GM19438 (cell line): ENCODE data around the gene GDF9.
"Not testable (repeated sequence)": the region's sequence is repeated elsewhere in the genome, so short reads cannot be mapped to it uniquely, and the experiment has no call there.

Experiments
- ATAC-seq: cut with Tn5 transposase; IDR thresholded peaks from one replicate; pipeline ENCODE4 v1.9.1; 2021; ENCODE audit warnings: low read depth; ENCODE audit not compliant: unreplicated experiment

Gene GDF9

DNA sequence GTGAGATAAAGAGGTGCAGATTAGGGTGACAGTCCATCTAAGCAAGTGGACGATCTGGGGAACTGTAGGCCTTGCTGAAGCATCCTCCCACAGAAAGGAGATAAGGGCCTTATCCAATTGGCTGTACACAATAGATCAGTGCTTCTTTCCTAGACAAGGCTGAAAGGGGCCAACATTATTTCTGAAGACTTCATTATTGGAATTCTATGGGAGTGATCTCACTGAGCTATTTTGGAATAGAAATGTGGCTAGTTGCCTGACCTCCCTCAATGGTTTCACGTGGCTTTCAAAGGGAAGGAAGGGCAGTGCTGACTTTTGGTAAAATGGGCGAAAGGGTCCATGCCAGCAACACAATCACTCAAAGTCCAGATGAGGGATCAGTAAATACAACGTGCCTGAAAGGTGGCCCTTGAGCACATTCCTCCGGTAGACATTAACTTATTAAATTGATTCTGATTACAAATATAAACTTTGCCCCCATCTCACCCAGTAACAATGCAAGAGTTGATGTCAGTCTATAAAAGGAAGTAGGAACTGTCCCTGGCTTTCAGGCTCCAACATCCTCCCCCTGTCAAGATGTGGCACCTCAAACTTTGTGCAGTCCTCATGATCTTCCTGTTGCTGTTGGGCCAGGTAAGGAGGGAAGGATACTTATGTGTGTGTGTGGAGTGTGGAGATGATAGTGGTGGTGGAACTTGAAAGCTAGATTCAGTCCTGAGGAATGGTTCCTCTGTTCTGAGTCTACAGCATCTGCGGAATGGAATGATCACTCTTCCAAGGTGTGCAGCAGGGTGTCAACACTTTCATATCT, 7.1 kb upstream of the GDF9 start, which contains the start of gene LEAP2:
LEAP2 (plus strand) TSS at position 550 of the 811 bp plus-strand sequence; CDS start at position 577, 27 bp downstream.
- no peak for ATAC-seq

DNA sequence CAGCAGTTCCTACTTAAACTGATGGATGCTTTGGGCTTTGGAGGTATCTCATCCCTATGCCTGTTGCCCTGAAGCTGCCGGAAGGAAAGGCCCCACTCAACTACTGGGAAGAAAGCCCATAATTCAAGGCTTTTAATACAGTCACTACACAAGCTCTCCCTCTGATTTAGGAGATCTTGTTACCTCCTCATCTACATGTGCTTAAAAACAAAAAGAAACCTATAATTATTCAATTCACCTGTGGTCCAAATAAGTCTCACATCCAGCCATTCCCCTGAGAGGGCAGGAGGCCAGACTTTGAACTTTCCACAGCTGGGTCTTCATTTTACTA, 6.5 kb upstream of the GDF9 start:
- ATAC-seq = no peak

DNA sequence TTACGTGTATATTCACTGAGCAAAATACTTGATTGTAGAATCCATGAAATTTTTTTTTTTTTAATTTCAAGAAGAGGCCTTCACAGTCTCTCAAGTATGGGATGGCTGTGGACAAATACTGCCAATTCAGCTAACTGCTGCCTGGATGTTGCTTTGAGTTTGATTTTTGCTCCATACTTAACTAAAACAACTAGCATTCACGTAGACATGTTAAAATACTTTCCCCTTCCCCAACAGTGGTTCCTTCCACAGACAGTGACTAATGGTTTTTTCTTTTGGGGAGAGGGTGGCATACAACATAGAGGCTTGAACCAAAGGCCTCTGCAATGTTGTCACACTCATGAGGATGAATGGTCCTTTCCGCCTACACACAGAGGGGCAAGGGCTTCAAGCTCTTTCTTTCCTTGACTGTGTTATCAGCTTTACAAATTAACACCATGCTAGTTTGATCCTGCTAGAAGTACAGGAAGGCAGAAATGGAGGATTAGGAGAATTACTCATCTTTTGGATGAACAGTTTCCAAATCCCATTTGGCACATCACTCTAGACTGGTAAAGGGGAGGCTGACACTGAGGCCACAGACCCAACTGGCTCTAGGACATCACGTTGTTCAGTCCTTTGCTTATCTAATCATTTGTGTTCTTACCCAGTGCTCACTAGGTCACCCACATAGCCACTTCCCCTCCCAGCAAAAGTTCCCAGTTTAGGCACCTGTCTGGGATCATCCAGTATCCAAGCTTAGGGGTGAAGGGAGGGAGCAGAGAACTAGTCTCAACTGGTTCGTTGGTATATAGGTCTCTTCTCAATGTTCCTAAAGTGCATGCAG, 5.4 kb upstream of the GDF9 start:
- ATAC-seq = no peak

DNA sequence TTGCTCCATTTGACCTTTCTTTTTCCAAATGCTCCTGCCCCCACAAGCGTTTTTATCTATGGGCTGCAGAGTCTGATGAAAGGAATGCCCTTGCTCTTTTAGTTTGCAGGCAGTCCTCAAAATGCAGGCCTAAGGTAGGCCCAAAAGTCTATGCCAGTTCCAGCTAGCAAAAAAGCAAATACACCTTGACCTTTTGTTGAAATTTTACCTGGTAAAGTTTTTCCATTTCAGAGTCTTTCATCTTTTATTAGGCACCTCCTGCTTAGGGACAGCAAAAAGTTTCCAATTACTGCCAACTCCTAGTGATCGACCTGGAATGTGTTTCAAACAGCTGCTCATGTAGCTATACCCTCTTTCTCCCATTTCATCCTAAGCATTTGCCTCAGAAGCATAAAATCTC, 4.5 kb upstream of the GDF9 start:
- ATAC-seq = no peak

DNA sequence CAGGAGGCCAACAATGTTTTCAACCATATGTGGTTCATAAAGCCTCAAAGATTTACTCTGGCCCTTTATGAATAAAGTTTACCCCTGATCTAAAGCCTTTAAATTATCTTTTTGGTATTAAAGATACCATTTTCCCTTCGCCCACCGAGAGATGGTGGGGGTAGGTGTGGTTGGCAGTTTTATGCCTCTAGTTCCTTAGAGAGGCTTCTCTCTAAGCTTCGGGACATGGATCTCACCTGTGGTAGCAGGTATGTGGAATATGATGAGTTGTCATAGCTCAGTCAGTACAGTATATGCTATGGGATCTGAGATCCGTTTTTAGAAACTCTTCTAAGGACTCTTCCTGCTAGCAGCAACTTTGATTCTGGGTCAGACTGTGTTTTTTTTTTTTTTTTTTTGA, 2.5 kb upstream of the GDF9 start:
- ATAC-seq = no peak

DNA sequence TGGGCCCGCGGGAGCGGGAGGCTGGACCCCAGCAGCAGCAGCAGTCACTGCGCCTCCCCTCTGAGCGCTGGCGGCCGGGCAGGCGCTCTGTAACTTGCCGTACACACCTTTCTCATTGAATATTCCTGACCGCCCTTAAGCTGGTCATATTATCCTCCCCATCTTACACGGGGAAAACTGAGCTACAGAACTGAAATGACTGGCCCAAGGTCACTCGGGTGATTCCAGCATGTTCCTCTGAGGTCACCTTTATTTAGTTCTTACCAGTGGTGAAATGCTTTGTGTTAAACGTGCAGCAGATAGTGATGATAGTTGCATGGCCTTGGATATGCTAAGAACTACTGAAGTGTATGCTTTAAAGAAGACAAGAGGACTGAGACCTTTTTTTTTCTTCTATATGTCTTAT, 780 bp upstream of the GDF9 start:
- peak; percentile 18 for ATAC-seq

DNA sequence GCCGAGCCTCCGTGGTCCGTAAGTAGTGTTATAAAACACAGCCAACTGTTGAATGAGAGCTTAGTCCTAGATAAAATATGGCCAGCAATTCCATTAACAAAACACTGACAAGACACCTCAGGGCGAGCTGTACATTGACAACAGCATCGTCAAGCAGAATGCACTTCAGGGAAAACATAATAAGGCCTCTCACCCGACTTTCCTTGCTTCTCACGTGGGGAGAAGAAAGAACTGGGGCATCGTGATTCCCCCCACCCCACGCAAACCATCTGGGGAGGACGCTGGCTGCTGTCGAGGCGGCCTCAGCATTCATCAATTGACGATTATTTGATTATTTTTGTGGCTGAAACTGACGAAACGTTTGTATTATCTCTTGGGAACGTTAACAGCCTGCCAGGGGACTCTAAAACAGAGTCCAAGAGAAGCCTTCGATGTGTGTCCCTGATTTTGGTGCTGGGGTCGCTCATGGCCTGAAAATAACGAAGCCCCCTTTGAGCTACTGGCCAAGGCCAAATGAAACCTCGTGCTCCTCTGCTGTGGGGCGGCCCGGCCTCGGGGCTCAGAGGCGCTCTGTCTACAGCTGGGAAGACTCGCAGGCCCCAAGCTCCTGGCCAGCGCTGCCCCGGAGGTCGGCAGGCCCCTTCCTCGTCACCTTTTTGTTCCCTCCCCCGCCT, 464 bp downstream of the GDF9 start:
- peak; percentile 14 for ATAC-seq

DNA sequence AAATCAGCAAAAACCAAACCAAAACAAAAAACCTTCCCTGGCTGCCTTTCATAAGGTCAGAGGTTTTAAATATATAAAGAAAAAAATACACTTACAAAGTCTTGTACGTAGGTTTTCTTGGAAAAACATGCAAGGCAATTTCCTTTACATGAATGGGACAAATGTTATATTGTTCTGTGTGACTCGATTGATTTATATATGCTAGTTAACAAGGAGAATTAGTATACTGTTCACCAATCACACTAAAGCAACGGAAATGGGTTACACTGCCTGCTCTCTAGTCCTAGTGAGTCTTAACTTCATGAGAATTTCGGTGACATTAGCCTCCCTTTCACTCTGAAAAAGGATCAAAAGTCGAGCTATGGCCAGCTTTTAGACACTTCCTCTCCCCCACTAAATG, 5.5 kb downstream of the GDF9 start:
- ATAC-seq = no peak

DNA sequence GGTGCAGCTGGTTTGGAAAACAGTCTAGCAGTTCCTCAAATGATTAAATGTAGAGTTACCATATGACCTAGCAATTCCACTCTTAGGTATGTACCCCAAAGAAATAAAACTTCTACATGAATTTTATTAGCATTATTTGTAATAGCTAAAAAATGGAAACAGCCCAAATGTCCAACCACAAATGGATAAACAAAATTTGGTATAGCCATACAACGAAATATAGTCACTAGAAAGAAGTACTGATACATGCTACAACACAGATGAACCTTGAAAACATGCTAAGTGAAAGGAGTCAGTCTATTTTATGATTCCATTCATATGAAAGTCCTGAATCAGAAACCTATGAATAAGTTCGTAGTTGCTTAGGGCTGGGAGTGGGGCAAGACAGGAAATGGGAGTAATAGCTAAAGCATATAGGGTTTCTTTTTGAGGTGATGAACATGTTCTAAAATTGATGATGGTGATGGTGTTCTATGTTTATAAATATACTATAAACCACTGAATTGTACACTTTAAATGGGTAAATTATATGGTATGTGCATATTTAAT, 6.3 kb downstream of the GDF9 start:
- no peak for ATAC-seq

DNA sequence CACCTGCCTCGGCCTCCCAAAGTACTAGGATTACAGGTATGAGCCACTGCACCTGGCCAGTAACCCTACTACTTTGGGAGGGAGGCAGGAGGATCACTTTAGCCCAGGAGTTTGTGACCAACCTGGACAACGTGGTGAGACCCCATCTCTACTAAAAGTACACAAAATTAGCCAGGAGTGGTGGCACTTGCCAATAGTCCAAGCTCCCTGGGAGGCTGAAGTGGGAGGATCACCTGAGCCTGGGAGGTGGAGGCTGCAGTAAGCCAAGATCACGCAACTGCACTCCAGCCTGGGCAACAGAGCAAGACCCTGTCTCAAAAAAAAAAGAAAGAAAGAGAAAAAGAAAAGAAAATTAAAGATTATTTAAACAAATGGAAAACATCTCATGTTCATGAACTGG, 10.3 kb downstream of the GDF9 start:
- no peak for ATAC-seq

DNA sequence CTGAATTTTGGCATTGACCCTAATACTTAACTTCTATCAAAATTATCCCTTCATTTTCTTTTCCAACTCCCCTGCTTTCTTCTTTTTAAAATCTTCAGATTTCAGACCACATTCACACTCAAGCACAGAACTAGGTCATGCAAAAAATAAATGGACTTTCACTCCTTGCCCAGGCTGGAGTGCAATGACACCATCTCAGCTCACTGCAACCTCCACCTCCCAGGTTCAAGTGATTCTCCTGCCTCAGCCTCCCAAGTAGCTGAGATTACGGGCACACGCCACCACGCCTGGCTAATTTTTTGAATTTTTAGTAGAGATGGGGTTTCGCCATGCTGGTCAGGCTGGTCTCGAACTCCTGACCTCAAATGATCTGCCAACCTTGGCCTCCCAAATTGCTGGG, 11.3 kb downstream of the GDF9 start:
- not testable (repeated sequence) for ATAC-seq

DNA sequence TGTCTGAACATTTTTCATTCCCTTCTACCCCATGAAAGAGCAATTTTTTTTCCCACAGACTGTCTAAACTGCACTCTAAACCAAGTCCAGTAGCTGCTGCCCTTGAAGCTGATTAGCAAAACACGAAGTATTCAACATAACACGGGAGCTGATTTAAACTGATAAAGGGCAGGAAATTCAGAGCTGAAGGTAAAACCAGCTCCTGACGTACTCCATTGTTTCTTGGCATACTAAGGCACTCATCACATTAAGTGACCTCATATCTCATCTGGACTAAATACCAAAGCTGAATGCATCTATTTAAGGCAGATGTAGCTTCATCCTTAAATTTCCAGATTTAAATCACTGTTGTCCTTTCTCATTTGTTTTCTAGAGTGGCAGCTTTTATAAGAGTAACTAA, 12.0 kb downstream of the GDF9 start:
- no peak for ATAC-seq

DNA sequence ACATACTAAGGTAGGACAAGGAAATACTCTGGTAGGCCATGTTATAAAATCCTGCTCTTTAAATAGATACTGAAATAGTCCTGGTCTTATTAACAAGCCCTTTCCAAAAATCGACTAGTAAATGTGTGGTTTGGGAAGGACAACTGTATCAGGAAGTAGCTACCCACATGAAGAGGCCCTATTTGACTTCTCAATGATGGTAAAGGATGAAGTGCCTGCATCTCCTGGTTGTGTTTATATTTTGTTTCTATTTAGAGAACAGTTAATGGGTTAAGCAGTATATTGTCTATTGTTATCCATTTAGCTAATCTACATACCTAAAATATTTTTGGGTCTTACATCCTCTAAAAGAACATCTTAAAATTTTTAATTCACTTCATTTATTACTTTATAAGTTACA, 12.5 kb downstream of the GDF9 start:
- ATAC-seq = no peak

DNA sequence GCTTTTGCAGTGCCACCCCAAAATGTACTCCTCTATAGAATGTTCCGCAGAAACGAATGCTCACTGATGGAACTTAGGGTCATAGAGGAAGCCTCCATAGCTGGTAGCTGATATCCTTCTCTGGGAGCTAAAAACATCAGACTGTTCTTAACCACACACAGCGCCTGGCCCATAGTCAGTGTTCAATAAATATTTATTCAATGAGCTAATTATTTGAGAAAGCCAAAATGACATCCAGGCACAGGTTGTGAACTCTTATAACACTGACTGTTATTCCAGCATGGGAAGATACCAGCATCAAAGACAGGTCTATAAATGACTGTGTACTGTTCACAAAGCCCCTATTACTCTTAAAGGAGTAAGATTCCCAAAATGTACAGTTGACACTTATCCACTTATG, 12.9 kb downstream of the GDF9 start:
- no peak for ATAC-seq

DNA sequence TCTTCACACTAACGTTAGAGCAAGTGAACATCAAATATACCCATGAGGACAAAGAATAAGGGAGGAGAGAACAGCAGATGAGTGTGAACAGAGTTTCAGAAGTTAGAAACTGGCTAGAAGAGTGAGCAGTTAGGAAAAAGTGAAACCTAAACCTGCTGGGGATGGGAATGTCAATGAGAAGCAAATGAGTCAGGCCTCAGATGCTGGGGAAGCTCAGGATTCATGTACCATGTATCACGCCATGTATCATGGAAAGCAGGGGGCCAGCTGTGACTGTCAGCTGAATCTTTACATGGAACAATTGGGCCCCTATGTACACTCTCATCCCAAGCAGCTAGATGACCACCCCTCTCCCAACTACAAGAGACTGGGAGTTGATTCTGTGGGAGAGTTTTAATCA, 16.2 kb downstream of the GDF9 start:
- no peak for ATAC-seq

DNA sequence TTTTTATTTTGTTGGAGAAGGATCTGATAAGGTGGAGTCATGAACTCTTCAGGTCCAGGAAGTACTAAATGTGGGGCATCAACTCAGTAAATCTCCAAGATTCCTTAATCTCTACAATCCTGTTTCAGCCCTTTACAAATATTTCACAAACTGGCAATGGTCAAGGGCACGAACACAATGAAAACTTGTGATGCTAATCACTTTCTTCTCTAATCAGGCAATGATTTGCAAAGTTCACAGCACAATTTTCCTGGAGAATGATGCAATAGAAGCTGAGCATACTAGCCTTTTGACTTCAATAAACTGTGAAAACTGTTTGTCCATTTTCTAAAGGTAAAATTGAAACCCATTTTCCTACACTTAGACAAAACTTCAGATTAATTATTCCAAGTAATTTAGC, 16.9 kb downstream of the GDF9 start:
- ATAC-seq = no peak

DNA sequence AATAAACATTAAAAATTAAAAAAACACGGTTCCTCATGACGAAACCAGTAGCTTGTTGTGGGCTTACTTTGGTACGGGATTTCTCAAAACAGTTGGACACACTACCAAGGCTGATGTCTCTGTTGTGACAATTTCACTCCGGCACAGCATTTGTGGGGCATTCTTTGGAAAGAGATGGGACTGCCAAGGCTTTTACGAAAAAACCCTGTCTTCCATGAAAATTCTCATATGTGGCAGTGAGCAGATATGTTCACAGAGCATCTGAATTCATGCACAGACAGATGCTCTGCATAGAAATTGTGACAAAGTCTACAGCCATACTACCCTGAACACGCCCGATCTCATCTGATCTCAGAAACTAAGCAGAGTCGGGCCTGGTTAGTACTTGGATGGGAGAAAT, 18.0 kb downstream of the GDF9 start:
- ATAC-seq = no peak

DNA sequence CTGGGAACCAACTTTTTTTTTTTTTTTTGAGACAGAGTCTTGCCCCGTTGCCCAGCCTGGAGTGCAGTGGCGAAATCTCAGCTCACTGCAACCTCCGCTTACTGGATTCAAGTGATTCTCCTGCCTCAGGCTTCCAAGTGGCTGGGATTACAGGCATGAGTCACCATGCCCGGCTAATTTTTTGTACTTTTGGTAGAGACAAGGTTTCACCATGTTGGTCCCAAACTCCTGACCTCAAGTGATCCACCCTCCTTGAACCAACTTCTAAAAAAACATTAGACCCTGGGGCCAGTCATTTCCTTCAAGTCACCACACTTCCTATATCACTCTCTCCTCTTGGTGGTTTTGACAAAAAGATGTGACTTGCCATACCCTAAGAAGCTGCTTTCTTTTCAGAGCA, 25.0 kb downstream of the GDF9 start:
- no peak for ATAC-seq

DNA sequence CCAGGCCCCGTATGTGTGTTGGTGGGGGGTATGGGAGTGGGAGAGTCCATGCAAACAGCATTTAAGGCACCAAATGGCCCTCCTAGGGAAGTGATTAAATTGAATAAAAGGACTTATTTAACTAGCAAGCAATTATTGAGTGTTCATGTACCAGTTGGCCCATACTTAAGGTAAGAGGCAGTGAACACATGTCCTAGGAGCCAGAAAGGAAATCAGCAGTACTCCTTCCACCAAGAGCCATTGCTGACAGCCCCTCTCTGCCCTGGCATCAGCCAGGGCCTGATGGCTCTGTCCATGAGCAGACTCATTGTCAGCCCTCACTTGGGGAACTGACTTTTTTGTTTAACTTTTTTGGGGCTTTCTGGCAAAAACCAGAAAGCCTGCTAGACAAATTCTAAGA, 25.4 kb downstream of the GDF9 start:
- ATAC-seq = no peak

DNA sequence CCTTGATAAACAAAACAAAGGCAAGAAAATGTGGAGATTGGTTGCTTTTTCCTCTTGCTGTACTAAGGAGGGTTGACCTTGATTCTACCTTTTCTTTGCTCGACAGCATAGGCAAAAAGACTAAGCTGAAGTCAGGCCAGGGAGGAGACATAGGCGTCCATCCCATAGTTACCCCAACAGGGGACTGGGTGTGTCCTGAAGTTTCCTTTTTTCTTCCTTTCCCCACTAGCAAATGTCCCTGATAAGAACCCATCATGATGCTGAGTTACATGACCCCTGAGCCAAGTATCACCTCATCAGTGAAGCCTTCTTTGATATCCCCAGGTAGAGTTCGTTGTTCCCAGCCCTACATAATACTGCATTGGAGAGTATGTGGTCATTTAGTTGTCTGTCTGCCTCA, 26.0 kb downstream of the GDF9 start:
- ATAC-seq = no peak
